H9 (cell line): Measurements from ENCODE around the gene PPP1R16B. TPM values are rescaled to one million over a fixed set of nuclear protein-coding genes. Genes with fewer than 3 reads are reported as not detected.

Source experiments
- DNase-seq: peaks from one replicate; pipeline ENCODE4 v3.0.0-alpha.2; 2017
- H2AFZ ChIP-seq: one replicate; pipeline ENCODE4 v1.6.1; 2013; ENCODE audit warnings: mild to moderate bottlenecking, low read length, control low read depth, moderate library complexity
- H2AK5ac ChIP-seq: 2 replicates; pipeline ENCODE4 v1.6.1; 2013; ENCODE audit warnings: low read length, control low read depth, mixed read lengths; ENCODE audit not compliant: insufficient read length
- H2BK120ac ChIP-seq: one replicate; pipeline ENCODE4 v1.6.1; 2013; ENCODE audit warnings: low read depth, mild to moderate bottlenecking, low read length, control low read depth, inconsistent platforms; ENCODE audit not compliant: poor library complexity, severe bottlenecking
- H2BK12ac ChIP-seq: 2 replicates; pipeline ENCODE4 v1.6.1; 2013; ENCODE audit warnings: low read length, control low read depth, mixed read lengths, low read depth; ENCODE audit not compliant: insufficient read length
- H2BK15ac ChIP-seq: 2 replicates; pipeline ENCODE4 v1.6.1; 2013; ENCODE audit warnings: low read depth, low read length, control low read depth
- H2BK20ac ChIP-seq: one replicate; pipeline ENCODE4 v1.6.1; 2013; ENCODE audit warnings: low read depth, mild to moderate bottlenecking, low read length, control low read depth, inconsistent platforms; ENCODE audit not compliant: poor library complexity, severe bottlenecking
- H2BK5ac ChIP-seq: 2 replicates; pipeline ENCODE4 v1.6.1; 2013; ENCODE audit warnings: low read length, control low read depth, mixed read lengths; ENCODE audit not compliant: insufficient read length
- H3K14ac ChIP-seq: 2 replicates; pipeline ENCODE4 v1.6.1; 2013; ENCODE audit warnings: low read length, control low read depth; ENCODE audit not compliant: insufficient read depth
- H3K18ac ChIP-seq: 2 replicates; pipeline ENCODE4 v1.6.1; 2013; ENCODE audit warnings: low read depth, mild to moderate bottlenecking, mixed read lengths, low read length, control low read depth; ENCODE audit not compliant: insufficient read length
- H3K23ac ChIP-seq: 2 replicates; pipeline ENCODE4 v1.6.1; 2013; ENCODE audit warnings: low read length, control low read depth, mixed read lengths, low read depth; ENCODE audit not compliant: insufficient read length
- H3K23me2 ChIP-seq: 2 replicates; pipeline ENCODE4 v1.6.1; 2013; ENCODE audit warnings: low read depth, mild to moderate bottlenecking, mixed read lengths, low read length, control low read depth; ENCODE audit not compliant: insufficient read length, poor library complexity, severe bottlenecking
- H3K27ac ChIP-seq: 2 replicates; pipeline ENCODE4 v1.5.1; 2013; ENCODE audit warnings: low read length, control low read depth, mixed read lengths, low read depth; ENCODE audit not compliant: insufficient read length
- H3K27me3 ChIP-seq: 2 replicates; pipeline ENCODE4 v1.6.1; 2013; ENCODE audit warnings: low read length, control low read depth, inconsistent platforms; ENCODE audit not compliant: insufficient read depth
- H3K4ac ChIP-seq: 2 replicates; pipeline ENCODE4 v1.6.1; 2013; ENCODE audit warnings: low read depth, mild to moderate bottlenecking, control low read depth, inconsistent platforms, low read length, moderate library complexity
- H3K4me1 ChIP-seq: 2 replicates; pipeline ENCODE4 v1.6.1; 2013; ENCODE audit warnings: low read length, control low read depth, inconsistent platforms; ENCODE audit not compliant: insufficient read depth
- H3K4me2 ChIP-seq: 2 replicates; pipeline ENCODE4 v1.6.1; 2013; ENCODE audit warnings: low read length, control low read depth, mixed read lengths; ENCODE audit not compliant: insufficient read length, insufficient read depth
- H3K56ac ChIP-seq: 2 replicates; pipeline ENCODE4 v1.6.1; 2013; ENCODE audit warnings: low read depth, mild to moderate bottlenecking, mixed read lengths, low read length, control low read depth; ENCODE audit not compliant: insufficient read length
- H3K79me1 ChIP-seq: 2 replicates; pipeline ENCODE4 v1.6.1; 2013; ENCODE audit warnings: low read depth, mild to moderate bottlenecking, moderate library complexity, low read length, control low read depth, inconsistent platforms; ENCODE audit not compliant: insufficient read depth, poor library complexity, severe bottlenecking
- H3K79me2 ChIP-seq: 2 replicates; pipeline ENCODE4 v1.6.1; 2013; ENCODE audit warnings: low read length, control low read depth, inconsistent platforms; ENCODE audit not compliant: insufficient read depth
- H3K9ac ChIP-seq: 2 replicates; pipeline ENCODE4 v1.6.1; 2013; ENCODE audit warnings: low read length, control low read depth, mixed read lengths; ENCODE audit not compliant: insufficient read length; ENCODE audit errors: extremely low read depth
- H3K9me3 ChIP-seq: one replicate; pipeline ENCODE4 v1.6.1; 2013; ENCODE audit warnings: low read depth, low read length, inconsistent platforms; ENCODE audit not compliant: control insufficient read depth
- H3T11ph ChIP-seq: one replicate; pipeline ENCODE4 v1.6.1; 2013; ENCODE audit warnings: mild to moderate bottlenecking, low read length, control low read depth, inconsistent platforms
- H4K20me1 ChIP-seq: one replicate; pipeline ENCODE4 v1.6.1; 2013; ENCODE audit not compliant: control insufficient read depth, insufficient read length, insufficient read depth
- H4K5ac ChIP-seq: 2 replicates; pipeline ENCODE4 v1.6.1; 2013; ENCODE audit warnings: low read depth, mild to moderate bottlenecking, mixed read lengths, low read length, control low read depth; ENCODE audit not compliant: insufficient read length
- H4K8ac ChIP-seq: replicated peaks from 2 replicates; pipeline ENCODE4 v1.6.1; 2013; ENCODE audit warnings: low read length, control low read depth, mixed read lengths, low read depth; ENCODE audit not compliant: insufficient read length
- H4K91ac ChIP-seq: 2 replicates; pipeline ENCODE4 v1.6.1; 2013; ENCODE audit warnings: low read depth, mild to moderate bottlenecking, moderate library complexity, mixed read lengths, low read length, control low read depth; ENCODE audit not compliant: insufficient read length
- H3K27ac Mint-ChIP-seq, 3 experiments: 2 replicates in 2 of 3; 3 replicates in 1 of 3; pipeline ENCODE4 v1.8.0; 2020 to 2021; ENCODE audit warnings: mixed read lengths in 3 of 3, mild to moderate bottlenecking in 1 of 3, moderate library complexity in 1 of 3
- H3K27me3 Mint-ChIP-seq: 2 replicates; pipeline ENCODE4 v1.8.0; 2021; ENCODE audit warnings: low read depth, mild to moderate bottlenecking, moderate library complexity, mixed read lengths
- H3K36me3 Mint-ChIP-seq, 3 experiments: 2 replicates in 2 of 3; 3 replicates in 1 of 3; pipeline ENCODE4 v1.8.0; 2020 to 2021; ENCODE audit warnings: low read depth in 3 of 3, mixed read lengths in 3 of 3; ENCODE audit not compliant: insufficient read depth in 1 of 3
- H3K4me1 Mint-ChIP-seq, 2 experiments: 2 replicates each; pipeline ENCODE4 v1.8.0; 2020; ENCODE audit warnings: mixed read lengths in 2 of 2
- H3K4me3 Mint-ChIP-seq, 2 experiments: 2 replicates in 1 of 2; 3 replicates in 1 of 2; pipeline ENCODE4 v1.8.0; 2020 to 2021; ENCODE audit warnings: mild to moderate bottlenecking in 2 of 2, mixed read lengths in 2 of 2, moderate library complexity in 1 of 2
- H3K9me3 Mint-ChIP-seq, 2 experiments: 2 replicates in 1 of 2; 3 replicates in 1 of 2; pipeline ENCODE4 v1.8.0; 2020; ENCODE audit warnings: mild to moderate bottlenecking in 2 of 2, mixed read lengths in 2 of 2, moderate library complexity in 1 of 2
- CTCF ChIP-seq: fragments of 200-600 bp; sonication (generic); conservative IDR thresholded peaks from 3 replicates; pipeline ENCODE4 v1.8.0; 2021; ENCODE audit warnings: antibody characterized with exemption, mild to moderate bottlenecking
- WGBS: extraction: QIAGEN DNeasy Blood & Tissue Kit; methylation state at CpG from one replicate; pipeline ENCODE4 v1.1.7; 2013; ENCODE audit warnings: missing lambda C conversion rate, low lambda C conversion rate, mixed read lengths; ENCODE audit not compliant: insufficient read length; ENCODE audit errors: extremely low coverage; 5-methylcytosine and 5-hydroxymethylcytosine counted together
- total RNA-seq: library from RNA; stranded (reverse); gene quantifications from 2 replicates; pipeline ENCODE4 v1.2.1, GENCODE V29; 2021

PPP1R16B gene
- total RNA-seq, 1 experiment from 2014 or later, result 8.2 TPM

- Histone ChIP-seq H3T11ph (no peak overlapping the region), H3K27ac (no peak overlapping the region), H2BK5ac (no peak overlapping the region), H2BK120ac (no peak overlapping the region), H3K79me1 (no peaks in the 10 kb centered on the region), H2BK20ac (no peak overlapping the region), H3K56ac (no peak overlapping the region), H4K20me1 (no peaks in the 10 kb centered on the region), H3K9me3 (no peaks in the 10 kb centered on the region), H3K23ac (no peak overlapping the region), H3K14ac (no peak overlapping the region), H4K91ac (no peak overlapping the region), H3K23me2 (no peaks in the 10 kb centered on the region), H3K4me2 (no peak overlapping the region), H2AK5ac (no peak overlapping the region), H3K4me1 (no peaks in the 10 kb centered on the region), H3K79me2 (no peaks in the 10 kb centered on the region), H4K8ac (no peak overlapping the region), H3K9ac (no peak overlapping the region), H3K18ac (no peak overlapping the region), H2BK15ac (no peak overlapping the region), H3K27me3 (no peaks in the 10 kb centered on the region), H3K4ac (no peak overlapping the region), H2BK12ac (no peak overlapping the region), H2AFZ (no peak overlapping the region), H4K5ac (no peak overlapping the region)
- Mint-ChIP-seq H3K4me3 (no peak overlapping the region), H3K27me3 (no peaks in the 10 kb centered on the region; the same call in 1 of the 2 replicates), H3K27ac (no peak overlapping the region), H3K36me3 (peaks cover 32 to 80% (median 65%) of the 10 kb centered on the region in 3 experiments; a peak in 6 of 7 replicates), H3K9me3 (no peaks in the 10 kb centered on the region), H3K4me1 (no peaks in the 10 kb centered on the region)
- no peak for DNase-seq
- no peak for TF ChIP-seq CTCF
- WGBS, result no CpG with 5 or more reads among the region's 7 CpGs
Observed at GRCh38 chr20:38759106-38759505, 46.4 kb upstream of the PPP1R16B start.
